ENCODE results near the gene DGKB. TPM values are rescaled to one million over a fixed set of nuclear protein-coding genes. Genes with fewer than 3 reads are reported as not detected.

DGKB gene
- total RNA-seq, 2 donors from 2014 or later, result not detected

DNA sequence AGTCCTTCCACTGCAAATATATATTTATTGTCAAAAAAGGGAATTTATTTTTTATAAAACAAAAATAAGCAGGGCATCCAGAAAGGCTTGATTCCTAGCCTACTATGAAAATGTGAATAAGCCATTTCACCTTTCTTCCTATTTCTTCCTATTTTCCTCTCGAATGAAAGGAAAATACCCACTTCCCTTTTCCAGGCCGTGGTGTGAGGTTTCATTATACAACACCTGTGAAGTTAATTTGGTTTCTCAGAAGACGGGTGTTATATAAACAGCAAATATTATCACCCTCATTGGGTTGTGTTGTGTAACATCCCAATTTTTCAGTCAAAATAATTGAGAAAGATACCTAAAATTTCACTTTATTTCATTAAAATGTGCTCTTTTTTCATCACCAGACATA, 214.3 kb downstream of the DGKB start:
- ATAC-seq (replicated peaks), result no peak
- H3K36me3 Mint-ChIP-seq (ENCODE audit: low read depth), result no peaks in the 10 kb centered on the region
- H3K27ac Mint-ChIP-seq, result no peak overlapping the region
- no peaks in the 10 kb centered on the region for H3K4me1 Mint-ChIP-seq
- no peak overlapping the region for H3K4me3 Mint-ChIP-seq
- no peaks in the 10 kb centered on the region for H3K9me3 Mint-ChIP-seq
- peaks cover 4% of the 10 kb centered on the region for H3K27me3 Mint-ChIP-seq

DNA sequence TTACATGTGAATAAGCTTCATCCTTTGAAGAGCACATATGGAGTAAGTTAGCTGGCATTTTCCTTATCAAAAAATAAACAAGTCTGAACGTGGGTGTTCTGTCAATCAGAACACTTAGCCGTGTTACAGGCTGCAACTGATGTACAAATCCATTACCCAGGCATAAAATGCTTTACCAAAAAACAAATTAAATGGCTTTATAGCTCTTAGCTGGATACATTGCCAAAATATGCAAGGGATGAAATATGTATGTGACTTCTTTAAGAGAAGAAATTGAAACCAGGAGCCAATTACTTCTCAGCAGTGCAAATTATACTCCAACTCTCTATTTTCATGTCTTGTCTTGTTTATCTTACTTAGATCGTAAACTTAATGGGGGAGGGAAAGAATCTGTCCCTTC, 214.8 kb downstream of the DGKB start:
- H3K27me3 Mint-ChIP-seq, result peaks cover 4% of the 10 kb centered on the region
- no peak overlapping the region for H3K4me3 Mint-ChIP-seq
- H3K9me3 Mint-ChIP-seq, result no peaks in the 10 kb centered on the region
- H3K27ac Mint-ChIP-seq, result no peak overlapping the region
- H3K4me1 Mint-ChIP-seq, result no peaks in the 10 kb centered on the region
- no peak for ATAC-seq (replicated peaks)
- no peaks in the 10 kb centered on the region for H3K36me3 Mint-ChIP-seq (ENCODE audit: low read depth)

DNA sequence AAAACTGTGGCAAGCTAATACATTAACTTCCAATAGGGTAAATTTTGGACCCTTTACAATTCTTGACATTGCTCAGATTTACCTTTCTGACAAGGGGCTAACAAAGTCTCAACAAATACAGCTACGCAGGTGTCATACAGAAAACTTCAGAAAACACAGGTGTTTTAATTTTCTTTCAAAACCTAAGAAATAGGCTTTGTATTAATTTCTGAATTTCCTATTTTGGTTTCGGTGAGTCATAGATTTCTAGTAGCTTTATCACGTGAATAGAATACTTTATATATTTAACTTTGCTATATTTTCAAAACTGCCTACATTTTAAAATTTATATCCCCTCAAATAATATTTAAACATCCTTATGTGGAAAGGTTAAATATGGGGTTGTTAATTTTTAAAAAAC, 215.3 kb downstream of the DGKB start:
- no peaks in the 10 kb centered on the region for H3K9me3 Mint-ChIP-seq

DNA sequence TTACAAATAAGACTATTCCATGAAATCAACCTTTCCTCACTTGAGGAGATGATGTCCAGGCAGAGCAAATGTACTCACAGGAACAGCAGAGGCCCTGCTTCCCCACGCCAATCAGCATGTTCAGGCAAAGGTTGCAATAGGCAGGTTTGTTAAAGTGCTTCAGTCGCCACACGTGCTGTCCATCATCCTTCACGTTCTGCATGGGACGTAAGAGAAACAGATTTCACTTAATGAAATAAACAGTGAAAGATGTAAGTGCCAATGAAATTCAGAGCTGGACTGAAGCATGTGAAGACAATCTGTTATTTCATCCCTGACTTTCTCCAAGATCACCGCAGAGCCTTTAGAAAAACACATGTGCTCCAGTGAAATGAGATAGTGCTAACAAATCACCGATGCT, 217.4 kb downstream of the DGKB start:
- Mint-ChIP-seq H3K27ac (no peak overlapping the region), H3K4me1 (no peaks in the 10 kb centered on the region), H3K9me3 (no peaks in the 10 kb centered on the region), H3K36me3 (ENCODE audit: low read depth) (no peaks in the 10 kb centered on the region), H3K4me3 (no peak overlapping the region), H3K27me3 (peaks cover 4% of the 10 kb centered on the region)
- no peak for ATAC-seq (replicated peaks)

More for the DNA sequence above, 215.3 kb downstream of the DGKB start:
- no peak overlapping the region for H3K4me3 Mint-ChIP-seq
- H3K27ac Mint-ChIP-seq, result no peak overlapping the region
- H3K4me1 Mint-ChIP-seq, result no peaks in the 10 kb centered on the region
- H3K27me3 Mint-ChIP-seq, result peaks cover 4% of the 10 kb centered on the region
- no peaks in the 10 kb centered on the region for H3K36me3 Mint-ChIP-seq (ENCODE audit: low read depth)
- no peak for ATAC-seq (replicated peaks)

DNA sequence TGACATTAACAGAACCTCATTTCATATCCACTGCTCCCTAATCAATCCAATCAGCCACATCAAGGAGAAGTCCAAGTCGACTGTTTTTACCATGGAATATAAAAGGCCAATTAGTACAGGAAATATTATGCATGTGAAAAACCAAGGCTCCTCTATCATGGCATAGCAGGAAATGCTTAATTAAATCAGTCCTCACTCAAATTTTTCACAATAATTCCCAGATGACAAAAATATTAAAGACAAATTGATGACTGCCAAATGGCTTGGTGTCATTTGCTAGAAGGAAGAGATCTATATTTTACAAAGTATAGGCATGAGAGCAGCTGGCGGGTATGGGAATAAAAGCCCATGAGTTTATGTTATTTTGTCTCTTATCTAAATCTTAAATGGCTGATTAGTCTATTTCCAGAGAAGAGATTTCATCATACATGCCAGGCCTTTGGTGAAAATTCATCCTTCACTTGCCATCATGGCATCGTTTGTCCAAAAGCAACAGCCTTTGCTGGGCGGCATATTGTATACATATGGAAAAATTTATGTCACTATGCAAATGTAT, 219.6 kb downstream of the DGKB start:
- no peak for ATAC-seq (replicated peaks)
- Mint-ChIP-seq H3K27ac (no peak overlapping the region), H3K27me3 (peaks cover 7% of the 10 kb centered on the region), H3K9me3 (no peaks in the 10 kb centered on the region), H3K4me3 (no peak overlapping the region), H3K36me3 (ENCODE audit: low read depth) (no peaks in the 10 kb centered on the region), H3K4me1 (no peaks in the 10 kb centered on the region)

DNA sequence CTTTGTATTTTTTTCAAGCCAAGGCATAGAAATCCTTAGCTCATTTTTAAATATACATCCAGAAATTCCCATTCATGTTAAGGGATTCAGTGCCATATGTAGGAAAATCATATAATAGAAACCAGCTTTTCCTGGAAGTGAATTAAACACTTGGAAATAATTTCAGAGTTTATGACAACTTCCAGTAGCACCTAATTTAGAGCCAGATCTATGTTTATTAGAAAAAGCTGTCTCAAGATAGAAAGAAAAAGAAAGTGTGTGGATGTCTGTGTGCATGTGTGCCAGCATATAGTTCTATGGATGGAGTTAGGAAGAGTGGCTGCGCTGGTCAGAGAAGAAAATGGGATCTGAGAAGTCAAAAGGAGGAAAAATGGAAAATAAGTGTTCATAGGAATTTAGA, 225.7 kb downstream of the DGKB start:
- no peak for ATAC-seq (replicated peaks)
- H3K9me3 Mint-ChIP-seq, result no peaks in the 10 kb centered on the region
- H3K4me3 Mint-ChIP-seq, result no peak overlapping the region
- no peaks in the 10 kb centered on the region for H3K4me1 Mint-ChIP-seq
- H3K36me3 Mint-ChIP-seq (ENCODE audit: low read depth), result no peaks in the 10 kb centered on the region
- H3K27ac Mint-ChIP-seq, result no peak overlapping the region
- H3K27me3 Mint-ChIP-seq, result peaks cover 7% of the 10 kb centered on the region

DNA sequence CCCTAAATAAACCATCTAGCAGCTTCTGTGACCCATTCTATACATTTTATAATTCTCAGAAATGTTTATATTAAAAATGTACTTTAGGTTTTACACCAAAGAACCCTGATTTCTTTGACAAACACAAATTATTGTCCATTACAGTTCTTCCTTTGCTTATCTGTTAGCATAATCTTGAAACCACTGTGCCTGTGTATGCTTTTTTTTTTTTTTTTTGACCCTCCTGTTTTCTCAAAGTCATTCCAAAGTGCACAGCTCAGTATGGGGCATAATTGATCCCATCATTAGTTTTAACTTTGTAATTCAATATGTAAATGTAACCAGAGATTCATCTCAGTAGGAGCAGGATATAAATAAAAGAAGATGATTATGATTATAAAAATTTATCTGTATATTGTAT, 229.3 kb downstream of the DGKB start:
- no peaks in the 10 kb centered on the region for H3K36me3 Mint-ChIP-seq (ENCODE audit: low read depth)
- H3K27me3 Mint-ChIP-seq, result no peaks in the 10 kb centered on the region
- H3K4me3 Mint-ChIP-seq, result no peak overlapping the region
- no peaks in the 10 kb centered on the region for H3K4me1 Mint-ChIP-seq
- no peaks in the 10 kb centered on the region for H3K9me3 Mint-ChIP-seq
- no peak overlapping the region for H3K27ac Mint-ChIP-seq
- no peak for ATAC-seq (replicated peaks)

DNA sequence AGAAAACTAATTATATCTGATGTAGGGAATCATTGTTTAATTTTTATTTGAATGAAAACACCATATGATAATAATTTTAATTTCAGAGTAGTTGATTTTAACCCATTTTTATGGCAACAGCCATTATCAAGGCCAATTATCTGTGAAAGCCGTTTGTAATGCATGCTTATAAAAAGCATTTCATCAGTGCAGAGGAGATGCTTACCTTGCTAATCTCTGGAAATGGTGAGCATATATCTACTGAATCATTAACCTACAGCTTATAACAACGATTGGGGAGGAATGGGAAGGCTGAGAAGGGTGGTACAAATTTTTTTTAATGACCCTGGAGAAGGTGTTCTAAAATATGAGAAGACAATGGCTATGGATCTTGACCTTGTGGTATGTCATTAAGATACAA, 235.6 kb downstream of the DGKB start:
- Mint-ChIP-seq H3K36me3 (ENCODE audit: low read depth) (no peaks in the 10 kb centered on the region), H3K4me1 (no peaks in the 10 kb centered on the region), H3K27me3 (no peaks in the 10 kb centered on the region), H3K9me3 (no peaks in the 10 kb centered on the region), H3K4me3 (no peak overlapping the region), H3K27ac (no peak overlapping the region)
- no peak for ATAC-seq (replicated peaks)

DNA sequence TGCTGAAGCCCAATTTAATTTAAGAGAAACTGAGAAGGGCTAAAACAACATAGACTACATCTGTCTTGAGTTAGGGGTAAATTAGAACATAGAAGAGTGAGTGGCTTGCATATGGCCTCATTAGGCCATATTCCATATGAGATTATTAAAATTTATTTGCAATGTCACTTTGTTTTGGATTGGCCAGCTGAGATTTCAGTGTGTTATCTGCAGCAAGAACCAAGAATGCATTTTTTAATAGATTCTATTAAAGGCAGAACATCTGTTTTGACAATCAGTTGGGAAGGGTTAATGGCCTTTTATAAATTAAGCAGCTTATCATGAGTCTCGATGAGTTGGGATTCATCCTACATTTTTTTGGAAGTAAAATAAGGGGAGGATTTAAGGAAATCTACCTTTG, 236.2 kb downstream of the DGKB start:
- H3K27ac Mint-ChIP-seq, result no peak overlapping the region
- no peaks in the 10 kb centered on the region for H3K36me3 Mint-ChIP-seq (ENCODE audit: low read depth)
- H3K9me3 Mint-ChIP-seq, result no peaks in the 10 kb centered on the region
- H3K4me1 Mint-ChIP-seq, result no peaks in the 10 kb centered on the region
- H3K27me3 Mint-ChIP-seq, result no peaks in the 10 kb centered on the region
- no peak for ATAC-seq (replicated peaks)
- no peak overlapping the region for H3K4me3 Mint-ChIP-seq

DNA sequence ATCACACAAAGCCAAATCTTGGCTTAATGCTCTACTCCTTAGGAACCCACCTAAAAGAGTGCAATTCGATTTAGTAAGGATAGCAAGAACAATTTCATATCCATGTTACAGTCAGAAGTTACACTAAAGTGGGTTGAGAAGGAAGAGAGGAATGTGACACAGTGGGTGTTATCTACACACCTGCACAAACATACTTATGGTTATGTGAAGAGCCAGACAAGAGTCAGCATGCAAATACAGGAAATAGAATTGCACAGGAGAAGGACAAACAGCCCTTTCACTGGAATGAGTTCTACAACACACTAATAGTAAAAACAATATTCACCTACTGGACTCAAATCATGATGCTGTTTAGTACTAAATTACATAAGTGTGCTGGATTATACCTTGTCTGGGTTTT, 262.8 kb downstream of the DGKB start:
- Mint-ChIP-seq H3K36me3 (ENCODE audit: low read depth) (no peaks in the 10 kb centered on the region), H3K4me3 (no peak overlapping the region), H3K9me3 (peaks cover 4% of the 10 kb centered on the region), H3K4me1 (no peaks in the 10 kb centered on the region), H3K27me3 (no peaks in the 10 kb centered on the region), H3K27ac (no peak overlapping the region)
- no peak for ATAC-seq (replicated peaks)

DNA sequence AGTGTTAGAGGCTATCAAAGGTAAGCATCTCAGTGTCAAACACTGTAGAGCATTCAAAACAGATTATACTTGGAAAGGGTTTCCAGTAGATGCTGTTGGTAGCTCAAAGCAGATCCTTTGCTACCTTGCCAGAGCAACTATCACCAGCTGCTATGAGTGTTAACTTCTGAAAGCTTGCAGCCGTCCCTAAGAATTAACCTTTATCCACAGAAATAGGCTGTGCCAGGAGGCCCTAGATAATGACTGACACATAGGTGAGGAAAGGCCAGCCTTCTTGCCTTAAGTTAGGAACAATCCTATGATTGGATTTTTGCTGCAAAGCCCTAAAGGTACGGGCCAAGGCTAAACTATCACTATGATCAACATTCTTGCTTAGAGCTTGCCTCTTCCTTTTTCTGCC, 263.2 kb downstream of the DGKB start:
- no peak overlapping the region for H3K4me3 Mint-ChIP-seq
- H3K36me3 Mint-ChIP-seq (ENCODE audit: low read depth), result no peaks in the 10 kb centered on the region
- peaks cover 2% of the 10 kb centered on the region for H3K9me3 Mint-ChIP-seq
- no peak overlapping the region for H3K27ac Mint-ChIP-seq
- no peak for ATAC-seq (replicated peaks)
- no peaks in the 10 kb centered on the region for H3K27me3 Mint-ChIP-seq
- H3K4me1 Mint-ChIP-seq, result no peaks in the 10 kb centered on the region

DNA sequence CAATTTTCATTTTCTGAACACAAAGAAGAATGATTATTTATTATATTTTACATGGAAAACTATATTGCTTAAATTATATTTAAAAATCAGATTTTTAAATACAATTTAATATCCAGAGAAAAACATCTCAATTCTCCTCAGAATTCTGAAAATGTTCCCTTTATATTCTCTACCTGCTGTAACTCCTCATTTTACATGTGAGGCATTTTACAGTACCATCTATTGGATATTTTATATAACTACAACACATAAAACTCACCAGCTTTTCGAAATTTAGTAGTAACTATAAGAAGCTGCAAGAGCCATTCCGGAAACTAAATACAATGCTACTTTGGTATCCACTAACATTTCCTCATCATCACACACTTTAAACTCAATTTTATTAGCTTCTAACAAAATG, 264.6 kb downstream of the DGKB start:
- H3K36me3 Mint-ChIP-seq (ENCODE audit: low read depth), result no peaks in the 10 kb centered on the region
- H3K4me1 Mint-ChIP-seq, result no peaks in the 10 kb centered on the region
- no peaks in the 10 kb centered on the region for H3K9me3 Mint-ChIP-seq
- no peak overlapping the region for H3K27ac Mint-ChIP-seq
- no peak overlapping the region for H3K4me3 Mint-ChIP-seq
- no peak for ATAC-seq (replicated peaks)
- no peaks in the 10 kb centered on the region for H3K27me3 Mint-ChIP-seq

DNA sequence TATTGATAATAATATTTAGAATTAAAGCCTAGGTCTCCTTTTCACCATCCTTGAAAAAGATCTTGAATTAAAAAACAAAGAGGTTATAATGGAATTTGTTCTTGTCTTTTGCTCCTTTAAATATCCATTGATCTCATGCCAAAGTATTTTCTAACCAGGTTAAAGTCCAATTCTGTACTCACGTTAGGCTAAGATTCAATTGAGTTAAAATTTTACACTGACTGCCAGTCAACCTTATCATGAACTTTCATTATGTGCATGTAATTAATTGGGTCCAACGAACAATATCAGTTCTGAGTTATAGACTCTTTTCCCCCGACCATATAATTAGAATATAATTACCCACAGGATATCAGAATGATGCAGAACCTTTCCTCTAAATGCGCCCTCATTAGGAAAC, 266.6 kb downstream of the DGKB start:
- Mint-ChIP-seq H3K27ac (no peak overlapping the region), H3K36me3 (ENCODE audit: low read depth) (no peaks in the 10 kb centered on the region), H3K4me1 (no peaks in the 10 kb centered on the region), H3K9me3 (no peaks in the 10 kb centered on the region), H3K27me3 (no peaks in the 10 kb centered on the region), H3K4me3 (no peak overlapping the region)
- no peak for ATAC-seq (replicated peaks)

DNA sequence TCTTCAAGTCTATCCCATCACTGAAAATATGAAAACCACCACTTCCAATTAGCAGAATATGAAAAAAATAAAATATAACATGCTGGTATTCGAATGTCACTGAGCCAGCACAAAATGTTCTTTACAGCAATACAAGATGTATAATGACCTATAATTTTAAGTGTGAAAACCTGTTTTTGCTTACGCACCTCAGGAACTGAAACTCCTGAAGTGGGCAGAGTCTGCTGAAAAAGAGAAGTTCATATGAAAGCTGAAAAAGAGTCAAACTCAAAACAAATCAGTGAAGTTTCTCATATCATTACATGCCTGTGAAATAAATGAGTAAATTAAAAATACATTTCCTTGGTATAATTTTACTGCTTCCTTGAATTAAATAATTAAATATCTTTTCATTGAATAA, 272.5 kb downstream of the DGKB start:
- Mint-ChIP-seq H3K27ac (no peak overlapping the region), H3K9me3 (no peaks in the 10 kb centered on the region)

DNA sequence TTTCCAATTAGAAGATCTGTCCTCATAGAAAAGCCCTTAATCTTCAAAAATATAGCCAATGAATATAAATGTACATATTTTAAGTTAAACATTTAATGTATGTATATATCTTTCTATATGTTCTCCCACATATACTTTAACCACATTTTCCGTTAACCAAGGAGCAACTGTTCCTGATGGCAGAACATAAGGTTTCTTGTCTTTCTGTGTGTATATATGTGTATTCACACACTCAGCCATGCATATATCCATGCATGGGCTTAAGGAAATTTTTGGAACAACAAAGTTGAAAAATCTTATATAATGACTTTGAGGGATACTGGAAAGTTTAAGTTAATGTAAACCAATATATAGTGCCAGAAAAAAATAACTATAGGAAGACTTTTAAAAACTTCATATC, 274.0 kb downstream of the DGKB start:
- Mint-ChIP-seq H3K27me3 (no peaks in the 10 kb centered on the region), H3K36me3 (ENCODE audit: low read depth) (no peaks in the 10 kb centered on the region), H3K27ac (no peak overlapping the region), H3K4me3 (no peak overlapping the region), H3K9me3 (no peaks in the 10 kb centered on the region), H3K4me1 (no peaks in the 10 kb centered on the region)
- ATAC-seq (replicated peaks), result no peak

More for the DNA sequence above, 272.5 kb downstream of the DGKB start:
- H3K4me1 Mint-ChIP-seq, result no peaks in the 10 kb centered on the region
- no peak for ATAC-seq (replicated peaks)
- H3K4me3 Mint-ChIP-seq, result no peak overlapping the region
- no peaks in the 10 kb centered on the region for H3K36me3 Mint-ChIP-seq (ENCODE audit: low read depth)
- no peaks in the 10 kb centered on the region for H3K27me3 Mint-ChIP-seq

DNA sequence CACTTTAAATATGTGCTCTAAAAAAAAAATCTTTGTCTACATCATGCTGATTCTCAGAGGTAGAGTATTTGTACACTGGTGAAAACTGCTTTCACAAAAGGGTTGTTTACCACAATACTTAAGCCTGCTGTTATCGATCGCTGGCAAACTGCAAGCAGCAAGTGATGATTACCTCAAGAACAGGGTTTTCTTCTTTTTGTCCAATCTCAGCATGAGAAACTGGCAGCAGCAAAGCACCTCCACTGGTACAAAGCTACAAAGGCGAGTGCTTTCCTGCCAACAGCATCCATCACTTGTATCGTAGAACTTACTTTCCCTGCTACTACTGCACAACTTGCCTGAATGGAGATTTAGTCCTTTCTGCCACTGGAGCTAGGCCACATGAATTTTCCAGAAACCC, 276.5 kb downstream of the DGKB start:
- ATAC-seq (replicated peaks), result no peak
- Mint-ChIP-seq H3K27me3 (no peaks in the 10 kb centered on the region), H3K4me3 (no peak overlapping the region), H3K27ac (no peak overlapping the region), H3K36me3 (ENCODE audit: low read depth) (no peaks in the 10 kb centered on the region), H3K9me3 (no peaks in the 10 kb centered on the region), H3K4me1 (no peaks in the 10 kb centered on the region)
